Skin epidermis (tissue), 12 donors: ENCODE results near the gene DAD1.
"Not testable (repeated sequence)": the region's sequence is repeated elsewhere in the genome, so short reads cannot be mapped to it uniquely, and the experiment has no call there.

Source experiments
- H3K27ac ChIP-seq, 21 experiments: fragments of 200-600 bp; sonication (generic) in 11 of 21; one replicate each; pipeline ENCODE4 v1.5.0; 2020; ENCODE audit warnings: mild to moderate bottlenecking in 3 of 21, inconsistent platforms in 2 of 21, moderate library complexity in 2 of 21
- H3K4me3 ChIP-seq, 7 experiments: fragments of 200-600 bp; sonication (generic) in 2 of 7; one replicate each; pipeline ENCODE4 v1.5.0; 2020; ENCODE audit warnings: inconsistent platforms in 2 of 7, mild to moderate bottlenecking in 2 of 7, moderate library complexity in 1 of 7

DAD1 gene

DNA sequence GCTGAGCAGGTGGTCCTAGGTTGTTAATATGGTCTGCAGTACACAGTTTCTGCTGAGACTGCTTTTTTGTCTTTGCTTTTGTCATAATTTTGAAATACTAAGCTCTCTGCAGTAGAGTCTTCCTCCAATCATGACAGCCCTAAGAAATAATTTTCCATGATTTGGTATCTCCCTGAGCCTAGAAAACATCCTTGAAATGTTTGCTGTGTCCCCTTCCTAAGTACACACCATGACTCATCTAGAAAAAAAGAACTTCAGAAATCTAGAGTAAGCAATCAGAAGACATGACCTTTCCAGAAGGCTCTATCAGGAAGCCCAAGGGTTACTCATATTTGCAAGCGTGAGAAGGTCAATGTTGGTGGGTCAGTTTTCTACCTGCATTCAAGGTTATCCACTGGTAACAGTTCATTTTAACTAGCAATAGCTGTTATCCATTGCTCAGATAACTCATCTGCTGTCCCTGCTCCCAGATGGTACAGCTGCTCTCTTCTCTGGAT, 16.4 kb downstream of the DAD1 start:
- Histone ChIP-seq H3K27ac (peak overlapping the region in 2 of 21 experiments; percentile 21 to 23), H3K4me3 (no peak overlapping the region)

DNA sequence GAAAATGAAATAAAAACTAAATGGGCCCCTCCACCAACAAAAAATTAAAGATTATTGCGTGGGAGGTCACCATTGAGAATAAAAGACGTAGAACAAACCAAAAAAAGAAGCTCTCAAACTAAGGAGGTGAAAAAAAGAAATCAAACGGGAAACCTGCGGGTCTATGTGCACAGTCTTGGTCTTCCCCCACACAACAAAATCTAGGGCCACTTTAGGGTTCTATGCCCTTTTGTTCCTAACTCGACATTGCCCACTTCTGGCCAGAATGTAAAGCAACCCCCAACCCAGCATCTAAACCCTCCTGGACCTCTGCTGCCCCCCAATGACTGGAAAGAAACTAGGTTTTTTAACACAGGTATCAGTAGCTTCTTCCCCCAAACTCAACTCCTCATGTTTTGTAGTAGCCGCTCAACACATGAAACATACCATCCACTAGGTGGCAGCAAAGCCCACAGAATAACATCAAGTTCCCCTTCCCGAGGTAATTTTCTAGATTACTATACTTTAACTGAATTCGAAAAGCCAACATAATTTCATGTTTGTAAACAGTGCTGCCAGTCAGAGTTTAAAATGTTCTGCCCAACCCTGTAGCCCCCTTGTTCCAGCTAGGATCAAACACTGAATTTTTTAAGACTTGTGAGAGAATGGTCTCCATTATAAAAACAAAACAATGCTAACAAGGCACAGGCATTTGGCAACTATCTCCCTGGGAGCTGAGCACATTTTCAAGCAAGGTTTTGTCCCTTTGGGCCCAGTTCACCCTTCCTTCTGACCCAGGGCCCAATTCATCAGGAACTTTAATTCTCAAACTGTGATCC, 18.7 kb downstream of the DAD1 start:
- Histone ChIP-seq H3K4me3 (no peak overlapping the region), H3K27ac (peak overlapping the region in 17 of 21 experiments; percentile 0 to 98 (median 48))

DNA sequence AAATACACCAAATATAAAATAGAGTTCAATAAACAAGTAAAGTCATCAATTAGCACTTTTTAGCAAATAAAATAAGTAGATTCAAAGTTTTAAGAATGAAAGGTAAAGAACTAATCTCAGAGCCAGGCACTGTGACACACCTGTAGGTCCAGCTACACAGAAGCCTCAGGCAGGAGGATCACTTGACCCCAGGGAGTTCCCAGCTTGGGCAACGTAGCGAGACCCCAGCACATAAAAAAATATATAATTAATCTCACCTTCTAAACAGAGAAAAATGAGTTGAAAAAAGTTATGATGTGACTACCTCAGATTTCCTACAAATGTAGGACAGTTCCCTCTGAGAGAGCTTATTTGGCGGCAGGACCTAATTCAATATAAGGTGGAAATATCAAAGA, 19.3 kb downstream of the DAD1 start:
- H3K4me3 ChIP-seq: no peak overlapping the region
- peak overlapping the region in 16 of 21 experiments; percentile 13 to 98 (median 48) for H3K27ac ChIP-seq

DNA sequence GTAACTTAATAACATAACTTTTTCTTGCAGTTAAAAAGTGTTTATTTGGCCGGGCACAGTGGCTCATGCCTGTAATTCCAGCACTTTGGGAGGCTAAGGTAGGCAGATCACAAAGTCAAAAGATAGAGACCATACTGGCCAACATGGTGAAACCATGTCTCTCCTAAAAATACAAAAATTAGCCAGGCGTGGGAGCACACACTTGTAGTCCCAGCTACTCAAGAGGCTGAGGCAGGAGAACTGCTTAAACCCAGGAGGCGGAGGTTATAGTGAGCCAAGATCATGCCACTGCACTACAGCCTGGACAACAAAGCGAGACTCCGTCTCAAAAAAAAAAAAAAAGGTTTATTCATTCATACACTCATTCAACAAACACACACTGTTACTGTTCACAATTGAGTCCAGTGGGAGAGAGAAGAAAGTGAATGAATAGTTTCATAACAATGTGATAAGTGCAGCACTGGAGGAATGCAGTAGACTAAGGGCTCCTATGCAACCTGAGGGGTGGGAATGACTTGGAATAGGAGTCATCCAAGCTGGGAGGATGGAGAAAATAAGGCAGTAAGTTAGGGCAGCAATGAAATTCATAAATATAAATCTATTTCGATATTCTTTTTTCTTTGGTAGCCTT, 19.8 kb downstream of the DAD1 start:
- Histone ChIP-seq H3K27ac (peak overlapping the region in 15 of 21 experiments; percentile 13 to 98 (median 57)), H3K4me3 (no peak overlapping the region)

DNA sequence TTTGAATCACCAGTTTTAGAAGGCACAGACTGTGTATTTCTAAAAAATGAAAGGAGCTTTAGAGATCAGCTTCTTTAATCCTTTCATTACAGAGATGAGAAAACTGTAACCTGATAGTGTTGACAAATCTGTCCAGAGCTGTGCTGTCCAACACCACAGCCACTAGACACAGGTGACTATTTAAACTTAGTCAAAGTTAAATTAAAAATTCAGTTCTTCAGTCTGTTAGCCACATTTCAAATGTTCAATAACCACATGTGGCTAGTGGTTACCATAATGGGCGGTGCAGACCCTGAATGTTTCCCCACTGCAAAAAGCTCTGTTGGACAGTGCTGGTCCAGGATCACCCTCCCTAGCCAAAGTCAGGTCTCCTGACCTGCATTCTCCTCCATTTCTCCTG, 21.6 kb downstream of the DAD1 start:
- peak overlapping the region in 14 of 21 experiments; percentile 14 to 98 (median 50) for H3K27ac ChIP-seq
- H3K4me3 ChIP-seq: no peak overlapping the region

DNA sequence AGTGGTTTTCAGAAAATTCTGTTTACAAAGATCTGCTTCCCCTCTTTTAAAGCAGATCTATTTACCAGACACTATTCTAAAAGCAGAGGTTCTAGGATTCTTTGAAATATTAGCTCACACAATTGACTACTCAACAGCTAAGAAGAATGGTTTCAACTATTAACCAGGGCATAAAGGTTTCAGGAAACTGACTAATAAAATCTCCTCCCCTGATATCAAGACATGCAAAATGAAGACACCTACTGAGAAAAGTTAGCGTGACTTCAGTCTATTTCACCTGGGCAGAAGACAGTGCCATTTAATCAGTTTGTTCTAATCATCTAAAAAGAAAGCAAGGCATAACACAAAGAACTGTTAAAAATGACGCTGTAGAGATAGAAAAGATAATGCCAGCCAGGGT, 22.2 kb downstream of the DAD1 start:
- H3K4me3 ChIP-seq: no peak overlapping the region
- peak overlapping the region in 14 of 21 experiments; percentile 14 to 98 (median 61) for H3K27ac ChIP-seq

DNA sequence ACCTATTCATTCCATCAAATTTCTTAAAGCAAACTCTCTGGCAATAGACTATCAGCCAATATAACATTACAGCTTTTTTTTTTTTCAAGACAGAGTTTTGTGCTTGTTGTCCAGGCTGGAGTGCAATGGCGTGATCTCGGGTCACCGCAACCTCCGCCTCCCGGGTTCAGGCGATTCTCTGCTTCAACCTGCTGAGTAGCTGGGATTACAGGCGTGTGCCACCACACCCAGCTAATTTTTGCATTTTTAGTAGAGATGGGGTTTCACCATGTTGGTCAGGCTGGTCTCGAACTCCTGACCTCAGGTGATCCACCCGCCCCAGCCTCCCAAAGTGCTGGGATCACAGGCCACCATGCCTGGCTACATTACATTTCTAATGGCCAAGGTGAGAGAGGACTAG, 22.8 kb downstream of the DAD1 start:
- H3K4me3 ChIP-seq: not testable (repeated sequence)
- peak overlapping the region in 14 of 21 experiments; percentile 19 to 98 (median 64) for H3K27ac ChIP-seq

DNA sequence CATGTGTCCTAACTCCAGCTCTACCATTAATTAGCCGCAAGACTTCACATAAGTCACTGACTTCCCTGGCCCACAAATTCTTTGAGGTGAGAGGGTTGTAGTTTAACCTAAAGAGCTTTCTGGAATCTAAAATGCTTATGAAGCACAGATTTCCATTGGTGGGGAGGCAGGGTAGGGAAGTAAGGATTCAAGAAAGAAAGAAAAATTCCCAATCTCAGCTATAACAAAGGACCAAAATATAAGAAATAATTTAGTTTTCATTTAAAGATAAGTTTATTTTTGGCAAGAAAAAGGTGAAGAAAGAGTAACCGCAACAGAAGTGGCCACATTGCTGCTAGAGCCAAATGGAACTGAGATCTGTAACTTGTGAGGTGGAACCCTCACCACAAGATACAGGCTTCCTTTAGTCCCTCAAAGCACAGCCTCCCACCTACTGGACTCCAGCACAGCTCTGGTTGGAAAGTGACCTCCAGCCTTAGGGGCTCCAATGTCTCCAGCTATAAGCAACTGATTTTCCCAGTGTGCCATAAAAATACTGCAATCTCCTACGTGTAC, 23.6 kb downstream of the DAD1 start:
- H3K27ac ChIP-seq: peak overlapping the region in 15 of 21 experiments; percentile 1 to 98 (median 61)
- H3K4me3 ChIP-seq: no peak overlapping the region

DNA sequence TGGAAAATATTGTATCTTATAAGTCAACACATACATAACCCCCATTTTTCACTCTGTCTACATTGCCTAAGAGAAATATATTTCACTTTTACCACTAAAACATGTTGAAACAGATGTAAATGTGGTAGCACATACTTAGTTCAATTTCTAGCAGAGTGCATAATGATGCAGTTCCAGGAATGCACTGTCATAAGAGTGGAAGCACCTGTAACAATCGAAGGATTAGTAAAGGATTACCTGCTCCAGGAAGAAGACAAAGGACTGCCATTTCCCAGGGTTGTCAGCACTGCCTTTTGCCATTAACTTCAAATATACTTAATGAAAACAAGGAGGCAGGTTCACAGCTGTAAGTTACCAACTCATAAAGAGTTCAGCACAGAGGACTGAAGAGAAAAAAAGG, 24.6 kb downstream of the DAD1 start:
- no peak overlapping the region for H3K4me3 ChIP-seq
- H3K27ac ChIP-seq: peak overlapping the region in 15 of 21 experiments; percentile 14 to 98 (median 56)

DNA sequence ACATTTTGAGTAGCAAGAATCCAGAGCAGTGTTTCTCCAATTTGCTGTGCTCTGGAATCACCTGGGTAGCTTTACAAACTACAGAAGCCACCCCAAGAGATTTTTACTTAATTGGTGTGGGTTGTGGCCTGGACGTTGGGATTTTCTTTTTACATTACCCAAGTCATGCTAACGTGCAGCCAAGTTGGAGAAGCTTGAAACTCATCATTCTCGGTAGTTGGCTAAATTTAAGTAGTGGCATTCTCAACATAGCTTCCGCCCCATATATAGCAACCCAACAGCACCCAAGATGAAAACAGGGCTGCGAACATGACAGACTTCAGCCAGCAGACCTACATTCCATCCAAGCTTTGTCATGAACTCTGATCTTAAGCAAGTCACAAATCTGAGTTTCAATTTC, 25.0 kb downstream of the DAD1 start:
- Histone ChIP-seq H3K27ac (peak overlapping the region in 13 of 21 experiments; percentile 13 to 98 (median 56)), H3K4me3 (no peak overlapping the region)

DNA sequence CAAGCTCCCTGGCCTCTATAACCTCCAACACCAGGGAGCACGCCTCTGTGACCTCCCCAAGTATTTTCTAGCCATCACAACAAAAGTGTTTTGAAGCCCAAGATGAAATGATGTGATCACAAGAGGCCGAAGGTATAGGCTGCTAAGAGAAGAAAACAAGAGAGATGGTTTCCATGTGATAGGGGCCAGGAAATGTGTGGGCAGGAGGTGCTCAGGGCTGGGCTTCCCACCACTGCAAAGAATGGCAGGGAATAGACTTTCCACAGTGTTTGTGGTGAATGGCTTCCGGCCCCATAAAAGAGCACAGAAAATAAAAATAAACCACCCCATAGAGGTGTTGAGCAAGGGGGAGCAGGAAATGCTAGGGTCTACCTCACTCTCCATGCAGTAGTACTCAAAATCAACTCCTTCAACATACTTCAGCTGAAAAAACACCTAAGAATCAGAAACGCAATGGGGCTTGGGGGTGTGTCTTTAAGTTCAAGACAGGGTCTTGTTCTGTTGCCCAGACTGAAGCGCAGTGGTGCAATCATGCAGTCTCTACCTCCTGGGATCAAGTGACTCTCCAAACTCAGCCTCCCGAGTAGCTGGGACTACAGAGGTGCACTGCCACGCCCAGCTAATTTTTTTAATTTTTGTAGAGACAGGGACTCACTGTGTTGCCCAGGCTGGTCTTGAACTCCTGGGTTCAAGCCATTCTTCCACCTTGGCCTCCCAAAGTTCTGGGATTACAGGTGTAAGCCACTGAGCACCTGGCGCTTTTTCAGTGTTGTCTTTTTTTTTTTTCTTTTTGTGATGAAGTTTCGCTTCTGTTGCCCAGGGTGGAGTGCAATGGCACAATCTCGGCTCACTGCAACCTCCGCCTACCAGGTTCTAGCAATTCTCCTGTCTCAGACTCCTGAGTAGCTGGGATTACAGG, 27.1 kb downstream of the DAD1 start:
- Histone ChIP-seq H3K27ac (peak overlapping the region in 14 of 21 experiments; percentile 28 to 98 (median 72)), H3K4me3 (no peak overlapping the region)

DNA sequence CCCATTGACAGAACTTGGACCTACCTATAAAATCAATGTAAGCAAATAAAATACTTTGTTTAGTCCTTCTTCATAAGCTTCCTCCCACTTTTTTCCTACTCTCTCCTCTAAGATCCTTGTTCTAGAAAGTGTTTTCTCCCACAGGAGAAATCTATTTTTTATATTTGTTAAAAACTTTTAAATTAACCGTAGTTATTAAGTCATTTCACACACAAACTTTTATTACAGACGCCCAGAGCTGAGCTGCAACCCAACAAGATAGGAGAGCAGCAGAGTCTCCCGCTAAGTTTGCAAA, 27.7 kb downstream of the DAD1 start:
- H3K27ac ChIP-seq: peak overlapping the region in 13 of 21 experiments; percentile 21 to 98 (median 70)
- no peak overlapping the region for H3K4me3 ChIP-seq

DNA sequence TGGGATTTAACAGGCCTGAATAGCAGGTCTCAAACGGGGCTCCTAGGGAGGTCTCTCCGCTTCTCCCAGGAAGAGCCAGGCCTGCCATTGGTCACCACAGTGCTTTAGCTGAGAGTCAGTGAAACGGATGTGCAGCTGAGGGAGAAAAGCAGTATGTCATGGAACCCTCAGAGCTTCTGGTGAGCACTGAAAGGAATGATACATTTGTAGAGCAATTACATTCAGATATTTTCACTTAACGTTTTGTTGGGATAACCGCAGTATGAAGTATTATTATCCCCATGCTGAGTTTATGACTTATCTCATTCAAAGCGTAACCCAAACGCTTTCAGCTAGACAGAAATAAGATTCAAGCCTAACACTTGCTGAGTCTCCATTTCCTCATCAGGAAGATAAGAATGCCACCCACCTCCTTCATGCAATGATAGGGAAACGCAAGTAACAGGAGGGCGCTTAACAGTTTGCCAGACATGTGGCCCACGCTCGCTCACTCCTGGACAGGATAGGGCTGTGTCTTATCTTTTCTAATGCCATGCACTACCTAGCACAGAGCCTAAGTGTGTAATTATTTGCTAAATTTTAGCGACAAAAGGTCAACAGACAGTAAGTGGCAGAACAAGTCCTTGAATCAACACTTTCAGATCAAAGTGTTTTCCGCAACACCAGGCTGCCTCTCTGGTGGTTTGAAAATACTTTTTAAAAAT, 28.2 kb downstream of the DAD1 start:
- H3K4me3 ChIP-seq: no peak overlapping the region
- peak overlapping the region in 14 of 21 experiments; percentile 21 to 98 (median 68) for H3K27ac ChIP-seq

DNA sequence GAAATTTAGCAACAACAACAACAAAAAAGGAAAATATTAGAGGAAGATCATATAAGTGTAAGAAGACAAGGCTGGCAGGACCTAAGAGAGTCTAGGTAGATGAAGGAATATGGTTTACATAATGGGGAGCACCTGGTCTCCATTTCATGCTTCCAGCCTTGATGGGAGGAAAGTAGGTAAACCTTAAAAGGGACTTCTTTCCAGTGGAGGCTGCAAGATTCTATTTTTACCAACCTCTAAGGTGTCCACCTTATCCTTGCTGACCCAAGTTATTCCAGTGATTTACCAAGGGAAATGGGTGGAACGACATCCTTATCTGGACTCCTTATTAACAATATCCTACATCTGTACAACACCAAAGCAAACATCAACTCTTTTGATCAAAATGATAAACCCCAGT, 30.0 kb downstream of the DAD1 start:
- Histone ChIP-seq H3K4me3 (no peak overlapping the region), H3K27ac (peak overlapping the region in 19 of 21 experiments; percentile 32 to 98 (median 85))

DNA sequence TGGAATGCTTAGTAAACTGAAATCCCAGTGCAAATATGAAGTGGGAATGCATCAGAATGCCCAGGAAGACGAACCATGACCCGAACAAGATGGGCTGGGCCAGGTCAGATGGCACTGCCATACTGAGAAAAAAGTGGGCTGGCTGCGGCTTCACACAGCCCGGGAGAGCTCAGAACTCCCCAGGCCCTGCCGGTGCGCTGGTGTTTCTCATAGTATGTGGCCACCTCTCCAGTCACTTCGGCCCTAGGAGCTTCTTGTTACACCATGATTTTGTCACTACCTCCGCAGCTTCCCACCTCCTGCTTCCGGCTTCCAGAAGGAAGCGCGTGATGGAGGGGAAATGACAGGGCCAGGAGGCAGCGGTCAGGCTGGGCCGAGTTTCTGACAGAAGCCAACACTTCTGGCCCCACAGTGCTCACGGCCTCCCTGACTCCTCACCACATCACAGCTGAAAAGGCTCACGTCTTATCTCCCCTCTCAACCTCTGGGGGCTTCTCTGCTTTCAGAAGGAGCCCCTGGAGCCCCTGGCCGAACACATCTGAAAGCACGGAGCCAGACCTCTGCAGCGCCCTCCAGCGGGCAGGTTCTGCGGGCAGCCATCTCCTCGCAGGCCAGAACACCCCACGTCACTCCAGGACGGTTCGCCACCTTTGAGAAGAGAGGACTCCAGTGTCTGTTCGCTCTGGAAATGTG, 30.7 kb downstream of the DAD1 start:
- Histone ChIP-seq H3K27ac (peak overlapping the region in 19 of 21 experiments; percentile 32 to 98 (median 85)), H3K4me3 (no peak overlapping the region)

DNA sequence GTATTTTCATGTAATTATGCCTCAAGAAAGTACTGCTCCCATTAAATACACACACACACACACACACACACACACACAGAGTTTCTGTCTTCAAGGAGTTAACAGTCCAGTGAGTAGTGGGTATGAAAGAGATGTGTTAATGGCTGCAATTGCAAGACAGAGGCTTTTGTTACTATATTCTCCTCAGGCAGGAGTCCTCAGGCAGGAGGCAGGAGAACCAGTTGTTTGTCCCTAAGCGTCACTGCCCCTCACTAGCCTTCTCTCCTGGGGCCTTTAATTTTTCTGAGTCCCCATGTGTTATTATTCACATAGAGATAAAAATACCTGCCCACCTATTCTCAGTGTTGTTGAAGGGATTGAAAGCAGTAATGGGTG, 31.2 kb downstream of the DAD1 start:
- no peak overlapping the region for H3K4me3 ChIP-seq
- peak overlapping the region in 18 of 21 experiments; percentile 32 to 98 (median 86) for H3K27ac ChIP-seq

DNA sequence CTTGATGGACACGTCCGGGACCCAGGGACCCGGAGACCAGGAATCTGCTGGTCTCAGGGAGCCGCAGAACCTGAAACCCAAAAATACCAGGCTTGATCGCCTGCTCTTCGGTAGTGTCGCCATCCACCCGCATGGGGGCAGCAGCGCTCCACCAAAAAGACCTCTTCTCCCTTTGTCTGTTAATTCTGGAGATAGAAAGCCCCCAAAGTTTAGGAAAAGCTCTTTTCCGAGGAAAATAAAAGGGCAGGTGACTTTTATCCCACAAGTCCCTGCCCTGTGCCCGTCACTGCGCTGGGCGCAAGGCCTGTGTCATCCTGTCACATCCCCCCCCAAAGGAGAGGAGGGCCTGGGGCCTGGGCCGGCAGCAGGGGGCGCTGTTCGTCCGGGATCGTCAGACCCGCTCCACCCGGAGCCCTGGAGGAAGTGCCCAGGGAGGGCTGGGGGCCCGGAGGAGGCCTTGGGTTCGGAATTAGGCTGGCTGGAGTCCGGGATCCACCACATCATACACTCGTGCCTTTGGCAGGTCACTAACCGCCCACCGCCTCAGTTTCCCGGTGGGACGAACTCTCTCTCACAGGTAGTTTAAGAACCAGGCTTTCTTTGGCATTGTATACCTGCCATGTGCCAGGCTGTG, 31.9 kb downstream of the DAD1 start:
- H3K27ac ChIP-seq: peak overlapping the region in 20 of 21 experiments; percentile 4 to 98 (median 84)
- H3K4me3 ChIP-seq: peak overlapping the region in 6 of 7 experiments; percentile 4 to 19 (median 10)
